Activated B cell treated with CpG ODN at 0.5 μM for 24 hours (primary cell): Measurements from ENCODE around the gene PYROXD2. TPM values are rescaled to one million over a fixed set of nuclear protein-coding genes. Genes with fewer than 3 reads are reported as not detected.

Experiments used
- ATAC-seq: fragments of 200-7000 bp; cut with Tn5 transposase; one replicate; pipeline ENCODE4 v1.10.0; 2021; ENCODE audit warnings: low read depth, mild to moderate bottlenecking, moderate library complexity
- CTCF ChIA-PET: fragments of 350-600 bp; sonication (Branson Sonifier 250); formaldehyde crosslinking; loops from one replicate; lab custom pipeline; 2021; ENCODE audit warnings: antibody characterized with exemption; lab: Charles Lee
- POLR2A ChIA-PET: fragments of 350-600 bp; sonication (Branson Sonifier 250); formaldehyde crosslinking; loops from one replicate; lab custom pipeline; 2021; ENCODE audit warnings: antibody characterized with exemption; lab: Charles Lee
- DNase-seq: peaks from one replicate; pipeline ENCODE4 v3.0.0; 2022
- H3K27ac Mint-ChIP-seq: one replicate; pipeline ENCODE4 v1.8.0; 2020; ENCODE audit warnings: mixed read lengths
- H3K27me3 Mint-ChIP-seq: one replicate; pipeline ENCODE4 v1.8.0; 2021; ENCODE audit warnings: mixed read lengths
- H3K36me3 Mint-ChIP-seq: one replicate; pipeline ENCODE4 v1.8.0; 2021; ENCODE audit warnings: low read depth, mixed read lengths
- H3K4me1 Mint-ChIP-seq: one replicate; pipeline ENCODE4 v1.8.0; 2021; ENCODE audit warnings: mixed read lengths
- H3K4me3 Mint-ChIP-seq: one replicate; pipeline ENCODE4 v1.8.0; 2020; ENCODE audit warnings: mild to moderate bottlenecking, mixed read lengths
- H3K9me3 Mint-ChIP-seq: one replicate; pipeline ENCODE4 v1.8.0; 2020; ENCODE audit warnings: mixed read lengths
- CTCF ChIP-seq: fragments of 200-600 bp; IDR thresholded peaks from one replicate; pipeline ENCODE4 v1.8.0; 2022; ENCODE audit warnings: antibody characterized with exemption, mild to moderate bottlenecking
- intact Hi-C: fragments of 100-400 bp; cut with micrococcal nuclease; formaldehyde crosslinking; loops from one replicate; pipeline ENCODE4 v1.15.1; 2024
- total RNA-seq: library from RNA; stranded (reverse); gene quantifications from 2 replicates; pipeline ENCODE4 v1.2.3, GENCODE V29; 2022

PYROXD2 gene
- total RNA-seq, 1 donor from 2014 or later = 11.4 TPM

DNA sequence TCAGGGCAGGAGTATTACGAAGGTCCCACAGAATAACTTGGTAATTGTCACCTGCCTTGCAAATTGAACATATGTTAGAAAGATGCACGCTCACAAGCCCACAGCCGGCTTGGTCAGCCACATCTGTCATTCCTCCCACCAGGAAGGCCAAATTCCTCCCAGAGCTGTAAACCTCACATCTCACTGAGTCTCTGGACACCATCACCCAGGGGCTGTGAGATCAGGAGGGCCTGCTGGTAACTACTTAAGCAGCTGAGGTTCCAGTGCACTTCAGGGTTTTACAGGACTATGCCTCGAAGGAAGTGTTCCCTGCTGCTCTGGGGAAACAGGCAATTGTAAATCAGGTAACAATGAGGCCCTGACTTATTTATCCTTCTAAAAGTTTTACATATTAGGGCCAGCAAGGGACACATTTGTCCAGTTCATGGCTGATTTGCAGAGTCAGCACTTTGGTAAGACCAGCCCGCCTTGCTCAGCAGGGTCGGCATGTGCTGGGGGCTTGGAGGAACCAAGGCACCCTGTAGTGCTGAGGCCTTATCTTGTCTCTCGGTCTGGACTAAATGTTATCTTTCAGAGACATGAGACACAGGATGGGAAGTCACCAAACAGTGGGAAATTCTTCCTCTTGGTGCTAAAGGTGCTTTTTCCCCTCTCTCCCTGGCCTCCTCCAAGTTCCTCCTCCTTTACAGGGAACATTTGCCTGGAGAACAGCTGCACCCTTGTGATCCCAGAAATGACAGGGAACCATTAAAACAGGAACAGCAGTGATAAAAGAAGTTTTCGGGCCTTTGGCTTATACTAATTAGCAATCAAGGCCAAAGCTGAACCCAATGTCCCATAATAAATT is 34.3 kb downstream of the PYROXD2 start:
- Mint-ChIP-seq H3K36me3 (peaks cover 3% of the 10 kb centered on the region), H3K4me3 (no peak overlapping the region), H3K27me3 (peaks cover under 1% of the 10 kb centered on the region), H3K4me1 (no peaks in the 10 kb centered on the region), H3K9me3 (peaks cover 2% of the 10 kb centered on the region), H3K27ac (no peak overlapping the region)
- no peak for TF ChIP-seq CTCF
- intact Hi-C loops = no loop called here
- POLR2A ChIA-PET = no interaction called here
- ATAC-seq (no peak), DNase-seq (no peak)
- CTCF ChIA-PET = no interaction called here

- ATAC-seq = no peak
- CTCF ChIA-PET = no interaction called here
Measured at GRCh38 chr10:98378722-98379121, 36.3 kb downstream of the PYROXD2 start.

GRCh38 chr10:98377536-98377935 is 37.4 kb downstream of the PYROXD2 start:
- Mint-ChIP-seq H3K4me3 (no peak overlapping the region), H3K36me3 (peaks cover 2% of the 10 kb centered on the region), H3K4me1 (no peaks in the 10 kb centered on the region), H3K9me3 (peaks cover 2% of the 10 kb centered on the region), H3K27me3 (peaks cover 9% of the 10 kb centered on the region), H3K27ac (no peak overlapping the region)
- TF ChIP-seq CTCF = no peak
- ATAC-seq = no peak
- intact Hi-C loops = no loop called here
- CTCF ChIA-PET = no interaction called here
- POLR2A ChIA-PET = no interaction called here
- no peak for DNase-seq

More at GRCh38 chr10:98378722-98379121, 36.3 kb downstream of the PYROXD2 start:
- Mint-ChIP-seq H3K9me3 (peaks cover 2% of the 10 kb centered on the region), H3K27me3 (peaks cover 9% of the 10 kb centered on the region), H3K4me3 (no peak overlapping the region), H3K4me1 (no peaks in the 10 kb centered on the region), H3K36me3 (peaks cover 3% of the 10 kb centered on the region), H3K27ac (no peak overlapping the region)
- TF ChIP-seq CTCF = no peak
- POLR2A ChIA-PET = no interaction called here
- intact Hi-C loops = no loop called here
- DNase-seq = no peak

GRCh38 chr10:98377001-98377400 is 38.0 kb downstream of the PYROXD2 start:
- no peak for TF ChIP-seq CTCF
- H3K27ac Mint-ChIP-seq = no peak overlapping the region
- H3K9me3 Mint-ChIP-seq = peaks cover 2% of the 10 kb centered on the region
- H3K4me1 Mint-ChIP-seq = no peaks in the 10 kb centered on the region
- peaks cover 9% of the 10 kb centered on the region for H3K27me3 Mint-ChIP-seq
- no peak overlapping the region for H3K4me3 Mint-ChIP-seq
- ATAC-seq = no peak
- no peak for DNase-seq
- intact Hi-C loops = no loop called here
- H3K36me3 Mint-ChIP-seq = no peaks in the 10 kb centered on the region
- ChIA-PET CTCF (no interaction called here), POLR2A (no interaction called here)

- H3K9me3 Mint-ChIP-seq = peaks cover 2% of the 10 kb centered on the region
- CTCF ChIA-PET = no interaction called here
- intact Hi-C loops = no loop called here
- DNase-seq = no peak
- H3K27ac Mint-ChIP-seq = no peak overlapping the region
- H3K4me3 Mint-ChIP-seq = no peak overlapping the region
- ATAC-seq = no peak
- H3K36me3 Mint-ChIP-seq = no peaks in the 10 kb centered on the region
- POLR2A ChIA-PET = no interaction called here
- H3K4me1 Mint-ChIP-seq = no peaks in the 10 kb centered on the region
- H3K27me3 Mint-ChIP-seq = peaks cover 9% of the 10 kb centered on the region
- no peak for TF ChIP-seq CTCF
Measured at GRCh38 chr10:98376485-98376884, 38.5 kb downstream of the PYROXD2 start.
